Measurements from ENCODE around the gene EEA1. TPM values are rescaled to one million over a fixed set of nuclear protein-coding genes. Genes with fewer than 3 reads are reported as not detected.

Gene EEA1
- 10 to 100 TPM; 14.5 to 45.5 (median 29.9) TPM for total RNA-seq
- 1 to 10 TPM; 5.1 to 5.5 TPM for polyA plus RNA-seq
- long read RNA-seq, donor 1, partial matches to known transcripts: 30 of 32 reads
- long read RNA-seq, donor 1, other reads (novel, unspliced or antisense): 2 of 32 reads
- long read RNA-seq, donor 2, partial matches to known transcripts: 30 of 38 reads
- long read RNA-seq, donor 2, other reads (novel, unspliced or antisense): 8 of 38 reads
- long read RNA-seq, donor 3, partial matches to known transcripts: 38 of 42 reads
- long read RNA-seq, donor 3, other reads (novel, unspliced or antisense): 4 of 42 reads

DNA sequence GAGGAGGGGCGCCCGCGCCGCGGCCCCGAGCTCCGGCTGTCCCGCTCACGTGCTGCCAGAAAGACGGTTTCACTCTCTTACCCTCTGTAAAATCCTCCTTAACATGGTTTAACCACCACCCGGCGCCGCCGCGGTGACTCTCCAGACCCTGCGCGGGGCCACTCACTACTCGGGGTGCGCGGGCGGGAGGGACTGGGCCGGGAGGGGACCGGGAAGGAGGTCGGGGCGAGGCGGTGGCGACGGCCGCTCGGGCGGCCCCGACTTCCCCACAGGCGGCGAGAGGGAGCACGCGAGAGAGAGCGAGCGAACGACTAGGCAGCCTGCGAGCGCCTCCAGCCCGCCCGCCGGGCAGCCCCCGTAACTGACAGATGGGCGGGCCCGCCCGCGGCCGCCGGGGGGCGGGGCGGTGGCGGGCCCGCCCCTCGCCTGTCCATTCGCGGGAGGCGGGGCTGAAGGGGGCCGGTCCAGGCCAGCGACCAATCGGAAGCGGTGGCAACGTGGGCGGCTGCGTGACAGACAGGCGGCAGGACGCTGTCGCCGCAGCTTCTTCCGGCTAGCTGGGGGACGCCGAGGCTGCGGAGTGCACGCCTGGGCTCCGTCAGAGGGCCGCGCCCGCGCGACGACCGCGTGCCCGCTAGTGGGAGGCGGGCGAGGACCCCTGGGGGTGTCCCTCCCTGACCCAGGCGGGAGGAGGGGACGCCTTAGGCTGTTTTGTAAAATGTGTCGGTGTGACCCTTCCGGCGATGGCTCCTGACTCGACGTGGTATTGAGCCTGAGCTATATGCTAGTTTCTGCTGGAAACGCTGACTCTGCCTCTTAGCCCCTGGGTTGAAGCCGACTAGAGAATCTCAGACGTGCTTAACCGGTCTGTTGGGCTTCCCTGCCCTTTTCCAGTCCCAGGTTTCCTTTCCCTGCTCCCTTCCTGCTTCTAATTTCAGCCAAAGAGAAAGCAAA is at the start of gene EEA1:
TSS of gene EEA1 (minus strand) at position 334 of the 954 bp plus-strand sequence. CDS start at position 105, 229 bp downstream.
- WGBS, 4 donors: 0 to 1% (median 0%) methylated on average over 58 to 98 of the region's 98 CpGs

DNA sequence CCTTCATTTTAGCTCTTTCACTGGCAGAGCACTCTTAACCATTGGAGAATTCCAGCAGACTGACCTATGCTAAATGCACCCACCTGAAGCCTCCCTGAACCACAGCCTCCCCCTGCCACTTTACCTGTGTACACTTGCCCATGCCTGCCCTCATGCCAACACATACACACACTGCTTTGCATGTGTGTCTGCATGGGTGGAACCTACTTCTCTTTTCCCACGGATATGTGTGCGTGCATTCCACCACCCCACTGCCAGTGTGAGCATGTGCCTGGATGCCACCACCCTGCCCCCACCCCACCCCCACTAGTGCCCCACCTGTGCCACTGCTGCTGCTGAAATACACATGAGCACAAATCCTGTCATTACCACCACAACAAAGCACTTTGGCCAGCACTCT is 49.5 kb upstream of the EEA1 start:
- Histone ChIP-seq H3K27ac (no peak overlapping the region), H3K4me3 (no peak overlapping the region), H3K27me3 (no peaks in the 10 kb centered on the region), H3K36me3 (no peaks in the 10 kb centered on the region), H3K9me3 (peaks cover 0 to 44% (median 5%) of the 10 kb centered on the region in 12 donors), H3K4me1 (peaks cover 0 to 7% (median 0%) of the 10 kb centered on the region in 12 donors)
- no peak for DNase-seq
- intact Hi-C loops (cut with DNase I): loop anchor here in 1 of 10 donors (10.0 kb wide), 1 partner anchor 194 kb away; no protein-coding TSS in a partner anchor
- TF ChIP-seq POLR2A (IDR thresholded peaks at IDR 0.05): no peak
- TF ChIP-seq, protein P1, sequence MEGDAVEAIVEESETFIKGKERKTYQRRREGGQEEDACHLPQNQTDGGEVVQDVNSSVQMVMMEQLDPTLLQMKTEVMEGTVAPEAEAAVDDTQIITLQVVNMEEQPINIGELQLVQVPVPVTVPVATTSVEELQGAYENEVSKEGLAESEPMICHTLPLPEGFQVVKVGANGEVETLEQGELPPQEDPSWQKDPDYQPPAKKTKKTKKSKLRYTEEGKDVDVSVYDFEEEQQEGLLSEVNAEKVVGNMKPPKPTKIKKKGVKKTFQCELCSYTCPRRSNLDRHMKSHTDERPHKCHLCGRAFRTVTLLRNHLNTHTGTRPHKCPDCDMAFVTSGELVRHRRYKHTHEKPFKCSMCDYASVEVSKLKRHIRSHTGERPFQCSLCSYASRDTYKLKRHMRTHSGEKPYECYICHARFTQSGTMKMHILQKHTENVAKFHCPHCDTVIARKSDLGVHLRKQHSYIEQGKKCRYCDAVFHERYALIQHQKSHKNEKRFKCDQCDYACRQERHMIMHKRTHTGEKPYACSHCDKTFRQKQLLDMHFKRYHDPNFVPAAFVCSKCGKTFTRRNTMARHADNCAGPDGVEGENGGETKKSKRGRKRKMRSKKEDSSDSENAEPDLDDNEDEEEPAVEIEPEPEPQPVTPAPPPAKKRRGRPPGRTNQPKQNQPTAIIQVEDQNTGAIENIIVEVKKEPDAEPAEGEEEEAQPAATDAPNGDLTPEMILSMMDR (IDR thresholded peaks at IDR 0.05): no peak
- ATAC-seq: no peak
- whole genome bisulfite sequencing, 4 donors: 88 to 97% (median 95%) methylated on average over 2 of the region's 2 CpGs

More for the DNA sequence above, at the start of gene EEA1:
- peak; percentile 98 to 99 (median 98) for DNase-seq
- ATAC-seq: peak; percentile 94 to 96 (median 96)
- intact Hi-C loops (cut with DNase I): loop anchor here in 5 of 10 donors (5.0 to 10.0 kb wide), 6 partner anchors 67 to 486 kb away; no protein-coding TSS in a partner anchor
- Histone ChIP-seq H3K9me3 (no peaks in the 10 kb centered on the region), H3K4me3 (peak within 1 kb of the TSS; percentile 62 to 94 (median 82)), H3K27ac (peak within 1 kb of the TSS; percentile 92 to 99 (median 98)), H3K4me1 (peaks cover 0 to 48% (median 25%) of the 10 kb centered on the region in 12 donors), H3K36me3 (no peaks in the 10 kb centered on the region), H3K27me3 (no peaks in the 10 kb centered on the region)
- TF ChIP-seq POLR2A (IDR thresholded peaks at IDR 0.05): peak; percentile 72 to 95
- TF ChIP-seq, protein P1 (IDR thresholded peaks at IDR 0.05): peak in 8 of 12 donors; percentile 6 to 50 (median 30)

DNA sequence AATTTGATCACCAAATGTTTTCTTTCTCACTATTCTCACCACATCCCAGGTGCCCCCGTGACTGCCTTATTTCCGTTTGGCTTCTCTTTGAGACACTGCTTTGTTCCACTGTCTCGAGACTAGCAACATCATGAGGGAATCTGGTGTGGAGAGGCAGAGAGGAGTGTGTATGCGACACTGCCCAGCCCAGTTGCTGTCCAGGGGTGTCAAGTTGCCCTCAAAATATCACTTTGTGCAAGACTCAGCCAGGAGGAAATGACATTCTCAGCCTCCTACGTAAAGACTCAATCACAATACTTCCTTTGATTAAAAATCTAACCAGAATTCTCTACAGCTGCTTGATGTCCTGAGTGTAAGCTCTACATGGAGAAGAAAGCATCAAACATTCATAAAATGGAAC is 48.2 kb upstream of the EEA1 start:
- intact Hi-C loops (cut with DNase I): loop anchor here in 1 of 10 donors (10.0 kb wide), 1 partner anchor 193 kb away; no protein-coding TSS in a partner anchor
- ATAC-seq: peak in 3 of 4 donors; percentile 20 to 54 (median 44)
- no peak overlapping the region for H3K27ac ChIP-seq

More for the DNA sequence above, 48.2 kb upstream of the EEA1 start:
- WGBS, 4 donors: 54 to 81% (median 72%) methylated on average over 5 of the region's 5 CpGs
- no peak for DNase-seq
- no peak overlapping the region for H3K4me3 ChIP-seq
- no peaks in the 10 kb centered on the region for H3K36me3 ChIP-seq
- no peaks in the 10 kb centered on the region for H3K27me3 ChIP-seq
- H3K9me3 ChIP-seq: peaks cover 0 to 39% (median 5%) of the 10 kb centered on the region in 12 donors
- H3K4me1 ChIP-seq: peaks cover 0 to 16% (median 0%) of the 10 kb centered on the region in 12 donors
- no peak for TF ChIP-seq POLR2A (IDR thresholded peaks at IDR 0.05)
- TF ChIP-seq, protein P1 (IDR thresholded peaks at IDR 0.05): no peak
